Loucy (cell line): ENCODE results near the gene TIMMDC1.

ENCODE experiments used
- H2AFZ ChIP-seq: fragments of 200-600 bp; sonication (generic); 2 replicates; pipeline ENCODE4 v1.6.0; 2016; ENCODE audit warnings: antibody characterized with exemption, mild to moderate bottlenecking, low read length, moderate library complexity
- H3F3A ChIP-seq: fragments of 200-600 bp; 2 replicates; pipeline ENCODE4 v1.6.0; 2016; ENCODE audit warnings: antibody characterized with exemption, low read depth, mild to moderate bottlenecking
- H3K27me3 ChIP-seq: fragments of 200-600 bp; sonication (generic); 2 replicates; pipeline ENCODE4 v1.6.1; 2014; ENCODE audit warnings: low read length, mild to moderate bottlenecking; ENCODE audit not compliant: insufficient read depth, poor library complexity, severe bottlenecking
- H3K36me3 ChIP-seq: fragments of 200-600 bp; sonication (generic); 2 replicates; pipeline ENCODE4 v1.6.1; 2016; ENCODE audit warnings: low read length; ENCODE audit not compliant: insufficient read depth
- H3K4me1 ChIP-seq: fragments of 200-600 bp; sonication (generic); 2 replicates; pipeline ENCODE4 v1.5.1; 2014; ENCODE audit warnings: low read length, mild to moderate bottlenecking; ENCODE audit not compliant: insufficient read depth, poor library complexity, severe bottlenecking
- H3K4me2 ChIP-seq: fragments of 200-600 bp; sonication (generic); 2 replicates; pipeline ENCODE4 v1.6.0; 2014; ENCODE audit warnings: antibody characterized with exemption, low read length, low read depth, mild to moderate bottlenecking; ENCODE audit not compliant: poor library complexity, severe bottlenecking
- H3K4me3 ChIP-seq: fragments of 200-600 bp; sonication (generic); 2 replicates; pipeline ENCODE4 v1.5.1; 2014; ENCODE audit warnings: low read length, mild to moderate bottlenecking, mixed read lengths; ENCODE audit not compliant: poor library complexity, severe bottlenecking
- H3K79me2 ChIP-seq: fragments of 200-600 bp; sonication (generic); 2 replicates; pipeline ENCODE4 v1.6.1; 2014; ENCODE audit warnings: low read length; ENCODE audit not compliant: insufficient read depth
- H3K9ac ChIP-seq: fragments of 200-600 bp; sonication (generic); 2 replicates; pipeline ENCODE4 v1.6.0; 2014; ENCODE audit warnings: mild to moderate bottlenecking, low read depth, low read length, moderate library complexity; ENCODE audit not compliant: poor library complexity, severe bottlenecking
- H3K9me2 ChIP-seq: fragments of 200-600 bp; sonication (generic); replicated peaks from 2 replicates; pipeline ENCODE4 v1.6.1; 2016; ENCODE audit warnings: low read depth, low read length, mixed read lengths
- H3K9me3 ChIP-seq: fragments of 200-600 bp; sonication (generic); 2 replicates; pipeline ENCODE4 v1.6.1; 2014; ENCODE audit warnings: mild to moderate bottlenecking, antibody characterized with exemption, low read length, low read depth; ENCODE audit not compliant: insufficient read depth
- H4K20me1 ChIP-seq: fragments of 200-600 bp; sonication (generic); 2 replicates; pipeline ENCODE4 v1.6.0; 2014; ENCODE audit warnings: antibody characterized with exemption, low read length, mild to moderate bottlenecking; ENCODE audit not compliant: insufficient read depth, poor library complexity, severe bottlenecking
- EZH2phosphoT487 ChIP-seq: fragments of 200-600 bp; IDR thresholded peaks from 2 replicates; pipeline ENCODE4 v1.6.1; 2018; ENCODE audit warnings: antibody characterized with exemption, mild to moderate bottlenecking, moderate library complexity, borderline replicate concordance
- TF ChIP-seq, protein P1 (sequence below): fragments of 200-600 bp; sonication (generic); conservative IDR thresholded peaks from 2 replicates; pipeline ENCODE4 v1.5.1; 2014; ENCODE audit warnings: mild to moderate bottlenecking, antibody characterized with exemption, low read length

TIMMDC1 gene

DNA sequence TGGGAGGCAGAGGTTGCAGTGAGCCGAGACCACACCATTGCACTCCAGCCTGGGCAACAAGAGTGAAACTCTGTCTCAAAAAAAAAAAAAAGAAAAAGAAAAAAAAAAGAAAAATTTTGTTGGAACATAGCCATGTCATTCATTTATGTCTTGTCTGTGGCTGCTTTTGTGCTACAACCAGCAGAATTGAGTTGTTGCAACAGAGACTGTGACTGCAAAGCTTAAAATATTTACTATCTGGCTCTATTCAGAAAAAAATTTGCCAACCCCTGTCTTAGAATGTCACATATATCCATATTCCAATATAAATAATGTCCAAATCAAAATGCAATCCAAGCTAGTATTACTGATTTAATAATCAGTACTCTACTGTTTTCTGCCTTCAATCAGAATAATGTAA, 35.9 kb downstream of the TIMMDC1 start:
- Histone ChIP-seq H4K20me1 (no peaks in the 10 kb centered on the region), H3K27me3 (no peaks in the 10 kb centered on the region), H3K79me2 (no peaks in the 10 kb centered on the region), H3F3A (no peaks in the 10 kb centered on the region), H3K4me2 (no peak overlapping the region), H3K9me3 (no peaks in the 10 kb centered on the region), H3K9me2 (no peaks in the 10 kb centered on the region), H3K4me3 (no peak overlapping the region), H2AFZ (no peak overlapping the region), H3K36me3 (no peaks in the 10 kb centered on the region), H3K4me1 (no peaks in the 10 kb centered on the region), H3K9ac (no peak overlapping the region)
- TF ChIP-seq, protein P1, sequence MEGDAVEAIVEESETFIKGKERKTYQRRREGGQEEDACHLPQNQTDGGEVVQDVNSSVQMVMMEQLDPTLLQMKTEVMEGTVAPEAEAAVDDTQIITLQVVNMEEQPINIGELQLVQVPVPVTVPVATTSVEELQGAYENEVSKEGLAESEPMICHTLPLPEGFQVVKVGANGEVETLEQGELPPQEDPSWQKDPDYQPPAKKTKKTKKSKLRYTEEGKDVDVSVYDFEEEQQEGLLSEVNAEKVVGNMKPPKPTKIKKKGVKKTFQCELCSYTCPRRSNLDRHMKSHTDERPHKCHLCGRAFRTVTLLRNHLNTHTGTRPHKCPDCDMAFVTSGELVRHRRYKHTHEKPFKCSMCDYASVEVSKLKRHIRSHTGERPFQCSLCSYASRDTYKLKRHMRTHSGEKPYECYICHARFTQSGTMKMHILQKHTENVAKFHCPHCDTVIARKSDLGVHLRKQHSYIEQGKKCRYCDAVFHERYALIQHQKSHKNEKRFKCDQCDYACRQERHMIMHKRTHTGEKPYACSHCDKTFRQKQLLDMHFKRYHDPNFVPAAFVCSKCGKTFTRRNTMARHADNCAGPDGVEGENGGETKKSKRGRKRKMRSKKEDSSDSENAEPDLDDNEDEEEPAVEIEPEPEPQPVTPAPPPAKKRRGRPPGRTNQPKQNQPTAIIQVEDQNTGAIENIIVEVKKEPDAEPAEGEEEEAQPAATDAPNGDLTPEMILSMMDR: no peak
- no peak for TF ChIP-seq EZH2phosphoT487

DNA sequence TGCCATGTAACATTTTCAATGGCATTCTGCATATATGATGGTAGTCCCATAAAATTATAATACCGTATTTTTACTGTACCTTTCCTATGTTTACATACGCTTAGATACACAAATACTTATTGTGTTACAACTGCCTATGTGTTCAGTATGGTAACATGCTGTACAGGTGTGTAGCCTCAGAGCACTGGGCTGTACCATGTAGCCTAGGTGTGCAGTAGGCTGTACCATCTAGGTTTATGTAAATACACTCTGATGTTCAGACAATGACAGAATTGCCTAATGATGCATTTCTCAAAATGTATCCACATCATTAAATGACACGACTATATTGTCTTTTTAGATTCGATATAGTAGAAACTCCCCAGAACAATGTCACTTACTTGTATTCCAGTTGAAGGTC, 38.4 kb downstream of the TIMMDC1 start:
- no peak overlapping the region for H3K4me2 ChIP-seq
- no peaks in the 10 kb centered on the region for H3K27me3 ChIP-seq
- H3K9me3 ChIP-seq: no peaks in the 10 kb centered on the region
- no peak overlapping the region for H3K9ac ChIP-seq
- H3K4me3 ChIP-seq: no peak overlapping the region
- no peaks in the 10 kb centered on the region for H4K20me1 ChIP-seq
- H2AFZ ChIP-seq: no peak overlapping the region
- H3K36me3 ChIP-seq: no peaks in the 10 kb centered on the region
- no peaks in the 10 kb centered on the region for H3K4me1 ChIP-seq
- H3K79me2 ChIP-seq: no peaks in the 10 kb centered on the region
- no peaks in the 10 kb centered on the region for H3K9me2 ChIP-seq
- H3F3A ChIP-seq: no peaks in the 10 kb centered on the region
- TF ChIP-seq, protein P1: no peak
- TF ChIP-seq EZH2phosphoT487: no peak

DNA sequence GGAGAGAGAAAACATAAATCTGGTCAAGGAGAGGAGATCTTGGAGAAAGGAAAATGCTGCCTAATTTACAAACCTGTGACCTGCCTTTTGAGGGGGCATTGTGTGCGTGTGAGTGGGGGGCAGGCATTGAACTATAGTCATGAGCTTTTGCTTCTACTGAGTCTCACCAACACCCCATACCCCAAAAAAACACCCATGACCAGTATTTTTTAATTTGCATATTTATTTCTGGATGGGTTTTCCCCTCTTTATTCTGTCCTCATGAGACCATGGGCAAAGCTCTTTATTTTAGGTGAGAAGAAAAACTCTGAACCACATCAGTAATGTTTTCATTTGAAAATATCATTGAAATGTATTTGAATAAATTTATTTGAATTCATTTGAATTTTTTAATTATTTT, 40.4 kb downstream of the TIMMDC1 start:
- Histone ChIP-seq H3K36me3 (no peaks in the 10 kb centered on the region), H4K20me1 (no peaks in the 10 kb centered on the region), H3K27me3 (no peaks in the 10 kb centered on the region), H3F3A (no peaks in the 10 kb centered on the region), H3K9me3 (no peaks in the 10 kb centered on the region), H3K79me2 (no peaks in the 10 kb centered on the region), H3K4me3 (no peak overlapping the region), H3K9me2 (no peaks in the 10 kb centered on the region), H2AFZ (0 out of 2 replicates have a peak overlapping the region, but pooled peaks have one; percentile 12), H3K9ac (no peak overlapping the region), H3K4me1 (no peaks in the 10 kb centered on the region), H3K4me2 (no peak overlapping the region)
- no peak for TF ChIP-seq EZH2phosphoT487
- TF ChIP-seq, protein P1: no peak
